ENCODE measurements around the gene ZNF576. TPM values are rescaled to one million over a fixed set of nuclear protein-coding genes. Genes with fewer than 3 reads are reported as not detected.

The ZNF576 gene
- total and polyA plus RNA-seq, 2 experiments from 2014 or later: 5.9 to 16.9 TPM

DNA sequence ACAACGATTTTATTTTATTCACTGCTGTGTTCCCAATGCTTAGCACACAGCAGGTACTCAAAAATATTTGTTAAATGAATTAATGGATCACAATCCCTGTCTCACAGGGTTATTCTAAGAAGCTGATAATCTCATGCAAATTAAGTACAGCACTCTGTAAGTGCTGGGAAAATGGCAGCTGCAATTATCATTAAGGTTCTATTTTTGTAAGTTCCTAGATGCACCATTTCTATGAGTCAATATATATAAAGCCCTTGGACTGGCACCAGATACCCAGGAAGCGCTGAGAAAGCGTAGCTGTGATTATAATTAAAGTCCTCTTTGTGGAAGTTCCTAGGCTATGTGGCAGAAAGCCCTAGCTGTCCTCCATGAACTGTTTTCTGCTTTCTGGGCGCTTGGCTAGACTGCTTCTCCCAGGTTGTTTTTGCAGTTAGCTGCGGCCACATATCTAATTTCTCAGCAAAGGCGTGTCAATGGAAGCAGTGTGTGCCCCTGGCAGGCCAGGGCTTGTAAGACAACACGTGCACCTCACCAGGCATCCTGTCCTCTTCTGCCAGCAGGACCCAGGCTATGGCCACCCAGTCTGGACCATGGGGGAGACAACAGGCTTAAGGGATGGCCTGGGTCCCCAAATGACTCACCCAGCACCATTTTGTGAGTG, 10.3 kb downstream of the ZNF576 start:
- no peak overlapping the region for H3K27ac ChIP-seq (ENCODE audit: low read depth)
- no peaks in the 10 kb centered on the region; the same call in 1 of the 2 replicates for H4K20me1 ChIP-seq (replicated peaks; ENCODE audit: insufficient read depth)
- no peak overlapping the region for H2AFZ ChIP-seq
- H3K27ac Mint-ChIP-seq: no peak overlapping the region
- peaks cover 6% of the 10 kb centered on the region for H3K27me3 Mint-ChIP-seq (ENCODE audit: insufficient read depth, low read depth, poor library complexity)
- no peaks in the 10 kb centered on the region; the same call in 1 of the 3 replicates for H3K9me3 Mint-ChIP-seq
- H3K4me3 Mint-ChIP-seq: no peak overlapping the region
- no peaks in the 10 kb centered on the region for H3K27me3 ChIP-seq (ENCODE audit: insufficient read depth)
- H3K36me3 Mint-ChIP-seq (ENCODE audit: low read depth): peaks cover 9% of the 10 kb centered on the region
- DNase-seq (ENCODE audit: low spot score): no peak
- H3K36me3 ChIP-seq (ENCODE audit: insufficient read depth): no peaks in the 10 kb centered on the region
- H3K4me2 ChIP-seq: no peak overlapping the region
- no peak for ATAC-seq
- no peak for TF ChIP-seq EZH2 (IDR thresholded peaks at IDR 0.05; ENCODE audit: low read depth, unreplicated experiment)
- no peak for TF ChIP-seq ZNF331 (CRISPR knock-in tag; IDR thresholded peaks at IDR 0.05; ENCODE audit: low read depth)
- TF ChIP-seq CREB1 (CRISPR knock-in tag; IDR thresholded peaks at IDR 0.05; ENCODE audit: low read depth): no peak
- TF ChIP-seq ETS1 (IDR thresholded peaks at IDR 0.05): no peak
- TF ChIP-seq JUNB (IDR thresholded peaks at IDR 0.05; ENCODE audit: unreplicated experiment): no peak
- TF ChIP-seq EZH2phosphoT487 (IDR thresholded peaks at IDR 0.05; ENCODE audit: unreplicated experiment): no peak
- no peak for TF ChIP-seq POLR2AphosphoS5 (IDR thresholded peaks at IDR 0.05; ENCODE audit: low read depth)
- TF ChIP-seq, protein P1, sequence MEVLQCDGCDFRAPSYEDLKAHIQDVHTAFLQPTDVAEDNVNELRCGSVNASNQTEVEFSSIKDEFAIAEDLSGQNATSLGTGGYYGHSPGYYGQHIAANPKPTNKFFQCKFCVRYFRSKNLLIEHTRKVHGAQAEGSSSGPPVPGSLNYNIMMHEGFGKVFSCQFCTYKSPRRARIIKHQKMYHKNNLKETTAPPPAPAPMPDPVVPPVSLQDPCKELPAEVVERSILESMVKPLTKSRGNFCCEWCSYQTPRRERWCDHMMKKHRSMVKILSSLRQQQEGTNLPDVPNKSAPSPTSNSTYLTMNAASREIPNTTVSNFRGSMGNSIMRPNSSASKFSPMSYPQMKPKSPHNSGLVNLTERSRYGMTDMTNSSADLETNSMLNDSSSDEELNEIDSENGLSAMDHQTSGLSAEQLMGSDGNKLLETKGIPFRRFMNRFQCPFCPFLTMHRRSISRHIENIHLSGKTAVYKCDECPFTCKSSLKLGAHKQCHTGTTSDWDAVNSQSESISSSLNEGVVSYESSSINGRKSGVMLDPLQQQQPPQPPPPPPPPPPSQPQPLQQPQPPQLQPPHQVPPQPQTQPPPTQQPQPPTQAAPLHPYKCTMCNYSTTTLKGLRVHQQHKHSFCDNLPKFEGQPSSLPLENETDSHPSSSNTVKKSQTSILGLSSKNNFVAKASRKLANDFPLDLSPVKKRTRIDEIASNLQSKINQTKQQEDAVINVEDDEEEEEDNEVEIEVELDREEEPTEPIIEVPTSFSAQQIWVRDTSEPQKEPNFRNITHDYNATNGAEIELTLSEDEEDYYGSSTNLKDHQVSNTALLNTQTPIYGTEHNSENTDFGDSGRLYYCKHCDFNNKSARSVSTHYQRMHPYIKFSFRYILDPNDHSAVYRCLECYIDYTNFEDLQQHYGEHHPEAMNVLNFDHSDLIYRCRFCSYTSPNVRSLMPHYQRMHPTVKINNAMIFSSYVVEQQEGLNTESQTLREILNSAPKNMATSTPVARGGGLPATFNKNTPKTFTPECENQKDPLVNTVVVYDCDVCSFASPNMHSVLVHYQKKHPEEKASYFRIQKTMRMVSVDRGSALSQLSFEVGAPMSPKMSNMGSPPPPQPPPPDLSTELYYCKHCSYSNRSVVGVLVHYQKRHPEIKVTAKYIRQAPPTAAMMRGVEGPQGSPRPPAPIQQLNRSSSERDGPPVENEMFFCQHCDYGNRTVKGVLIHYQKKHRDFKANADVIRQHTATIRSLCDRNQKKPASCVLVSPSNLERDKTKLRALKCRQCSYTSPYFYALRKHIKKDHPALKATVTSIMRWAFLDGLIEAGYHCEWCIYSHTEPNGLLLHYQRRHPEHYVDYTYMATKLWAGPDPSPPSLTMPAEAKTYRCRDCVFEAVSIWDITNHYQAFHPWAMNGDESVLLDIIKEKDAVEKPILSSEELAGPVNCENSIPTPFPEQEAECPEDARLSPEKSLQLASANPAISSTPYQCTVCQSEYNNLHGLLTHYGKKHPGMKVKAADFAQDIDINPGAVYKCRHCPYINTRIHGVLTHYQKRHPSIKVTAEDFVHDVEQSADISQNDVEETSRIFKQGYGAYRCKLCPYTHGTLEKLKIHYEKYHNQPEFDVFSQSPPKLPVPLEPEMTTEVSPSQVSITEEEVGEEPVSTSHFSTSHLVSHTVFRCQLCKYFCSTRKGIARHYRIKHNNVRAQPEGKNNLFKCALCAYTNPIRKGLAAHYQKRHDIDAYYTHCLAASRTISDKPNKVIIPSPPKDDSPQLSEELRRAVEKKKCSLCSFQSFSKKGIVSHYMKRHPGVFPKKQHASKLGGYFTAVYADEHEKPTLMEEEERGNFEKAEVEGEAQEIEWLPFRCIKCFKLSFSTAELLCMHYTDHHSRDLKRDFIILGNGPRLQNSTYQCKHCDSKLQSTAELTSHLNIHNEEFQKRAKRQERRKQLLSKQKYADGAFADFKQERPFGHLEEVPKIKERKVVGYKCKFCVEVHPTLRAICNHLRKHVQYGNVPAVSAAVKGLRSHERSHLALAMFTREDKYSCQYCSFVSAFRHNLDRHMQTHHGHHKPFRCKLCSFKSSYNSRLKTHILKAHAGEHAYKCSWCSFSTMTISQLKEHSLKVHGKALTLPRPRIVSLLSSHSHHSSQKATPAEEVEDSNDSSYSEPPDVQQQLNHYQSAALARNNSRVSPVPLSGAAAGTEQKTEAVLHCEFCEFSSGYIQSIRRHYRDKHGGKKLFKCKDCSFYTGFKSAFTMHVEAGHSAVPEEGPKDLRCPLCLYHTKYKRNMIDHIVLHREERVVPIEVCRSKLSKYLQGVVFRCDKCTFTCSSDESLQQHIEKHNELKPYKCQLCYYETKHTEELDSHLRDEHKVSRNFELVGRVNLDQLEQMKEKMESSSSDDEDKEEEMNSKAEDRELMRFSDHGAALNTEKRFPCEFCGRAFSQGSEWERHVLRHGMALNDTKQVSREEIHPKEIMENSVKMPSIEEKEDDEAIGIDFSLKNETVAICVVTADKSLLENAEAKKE (CRISPR knock-in tag; IDR thresholded peaks at IDR 0.05): no peak
- TF ChIP-seq, protein P2, sequence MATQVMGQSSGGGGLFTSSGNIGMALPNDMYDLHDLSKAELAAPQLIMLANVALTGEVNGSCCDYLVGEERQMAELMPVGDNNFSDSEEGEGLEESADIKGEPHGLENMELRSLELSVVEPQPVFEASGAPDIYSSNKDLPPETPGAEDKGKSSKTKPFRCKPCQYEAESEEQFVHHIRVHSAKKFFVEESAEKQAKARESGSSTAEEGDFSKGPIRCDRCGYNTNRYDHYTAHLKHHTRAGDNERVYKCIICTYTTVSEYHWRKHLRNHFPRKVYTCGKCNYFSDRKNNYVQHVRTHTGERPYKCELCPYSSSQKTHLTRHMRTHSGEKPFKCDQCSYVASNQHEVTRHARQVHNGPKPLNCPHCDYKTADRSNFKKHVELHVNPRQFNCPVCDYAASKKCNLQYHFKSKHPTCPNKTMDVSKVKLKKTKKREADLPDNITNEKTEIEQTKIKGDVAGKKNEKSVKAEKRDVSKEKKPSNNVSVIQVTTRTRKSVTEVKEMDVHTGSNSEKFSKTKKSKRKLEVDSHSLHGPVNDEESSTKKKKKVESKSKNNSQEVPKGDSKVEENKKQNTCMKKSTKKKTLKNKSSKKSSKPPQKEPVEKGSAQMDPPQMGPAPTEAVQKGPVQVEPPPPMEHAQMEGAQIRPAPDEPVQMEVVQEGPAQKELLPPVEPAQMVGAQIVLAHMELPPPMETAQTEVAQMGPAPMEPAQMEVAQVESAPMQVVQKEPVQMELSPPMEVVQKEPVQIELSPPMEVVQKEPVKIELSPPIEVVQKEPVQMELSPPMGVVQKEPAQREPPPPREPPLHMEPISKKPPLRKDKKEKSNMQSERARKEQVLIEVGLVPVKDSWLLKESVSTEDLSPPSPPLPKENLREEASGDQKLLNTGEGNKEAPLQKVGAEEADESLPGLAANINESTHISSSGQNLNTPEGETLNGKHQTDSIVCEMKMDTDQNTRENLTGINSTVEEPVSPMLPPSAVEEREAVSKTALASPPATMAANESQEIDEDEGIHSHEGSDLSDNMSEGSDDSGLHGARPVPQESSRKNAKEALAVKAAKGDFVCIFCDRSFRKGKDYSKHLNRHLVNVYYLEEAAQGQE (IDR thresholded peaks at IDR 0.05; ENCODE audit: unreplicated experiment): no peak
- no peak for TF ChIP-seq ZNF114 (CRISPR knock-in tag; IDR thresholded peaks at IDR 0.05)
- TF ChIP-seq CTCF (conservative IDR thresholded peaks at IDR 0.05; ENCODE audit: low read depth in 2 of 2): no peak
- no peak for TF ChIP-seq STAT1 (IDR thresholded peaks at IDR 0.05; ENCODE audit: unreplicated experiment)
- TF ChIP-seq NANOG (IDR thresholded peaks at IDR 0.05; ENCODE audit: borderline replicate concordance): no peak
- no peaks in the 10 kb centered on the region for H3K4me1 ChIP-seq (ENCODE audit: insufficient read depth)
- H3K4me1 Mint-ChIP-seq: peaks cover 9% of the 10 kb centered on the region
- H3K4me3 ChIP-seq: no peak overlapping the region
- H3K79me2 ChIP-seq (replicated peaks; ENCODE audit: insufficient read depth): no peaks in the 10 kb centered on the region
- no peaks in the 10 kb centered on the region for H3K9me2 ChIP-seq (ENCODE audit: insufficient read depth)
- H3F3A ChIP-seq (replicated peaks; ENCODE audit: low read depth): no peaks in the 10 kb centered on the region

Measured in GM23338 (cell line).